Lung (tissue), 12 donors: ENCODE data around the gene GULP1. TPM values are rescaled to one million over a fixed set of nuclear protein-coding genes. Genes with fewer than 3 reads are reported as not detected.

Source experiments
- ATAC-seq: fragments of 200-7000 bp; cut with Tn5 transposase; one replicate; pipeline ENCODE4 v1.9.1; 2020; ENCODE audit warnings: moderate number of reproducible peaks; ENCODE audit not compliant: insufficient read depth, low FRiP score
- DNase-seq, 3 donors: peaks; one replicate each; pipeline ENCODE4 v3.0.0-alpha.2; 2013 to 2017
- H3K27ac ChIP-seq, 2 donors: one replicate each; pipeline ENCODE4 v1.5.1; 2013; ENCODE audit warnings: mild to moderate bottlenecking in 2 of 2, moderate library complexity in 2 of 2, control low read depth in 1 of 2, inconsistent platforms in 1 of 2, low read depth in 1 of 2, low read length in 1 of 2
- H3K27me3 ChIP-seq, 3 donors: one replicate each; pipeline ENCODE4 v1.5.1; 2013; ENCODE audit warnings: low read length in 2 of 3; ENCODE audit not compliant: control insufficient read depth in 3 of 3, insufficient read depth in 3 of 3
- H3K36me3 ChIP-seq, 4 donors: one replicate each; pipeline ENCODE4 v1.5.1; 2013; ENCODE audit warnings: low read length in 4 of 4, mild to moderate bottlenecking in 1 of 4, moderate library complexity in 1 of 4; ENCODE audit not compliant: control insufficient read depth in 4 of 4, insufficient read depth in 4 of 4
- H3K4me1 ChIP-seq, 5 donors: one replicate each; pipeline ENCODE4 v1.5.1; 2013; ENCODE audit warnings: low read length in 5 of 5, mild to moderate bottlenecking in 2 of 5, moderate library complexity in 1 of 5; ENCODE audit not compliant: control insufficient read depth in 5 of 5, insufficient read depth in 5 of 5
- H3K4me3 ChIP-seq: one replicate; pipeline ENCODE4 v1.5.1; 2013; ENCODE audit warnings: mild to moderate bottlenecking, control low read depth, moderate library complexity
- H3K9ac ChIP-seq, 2 donors: one replicate each; pipeline ENCODE4 v1.5.1; 2013; ENCODE audit warnings: low read length in 2 of 2, control low read depth in 1 of 2; ENCODE audit not compliant: insufficient read depth in 1 of 2
- H3K9me3 ChIP-seq, 4 donors: one replicate each; pipeline ENCODE4 v1.5.1; 2013; ENCODE audit warnings: low read length in 3 of 4, mild to moderate bottlenecking in 1 of 4, moderate library complexity in 1 of 4; ENCODE audit not compliant: control insufficient read depth in 4 of 4, insufficient read depth in 3 of 4
- CTCF ChIP-seq: IDR thresholded peaks from 2 replicates; pipeline ENCODE4 v1.5.1; 2012; ENCODE audit warnings: mild to moderate bottlenecking; ENCODE audit errors: control extremely low read depth, extremely low read depth
- WGBS, 2 donors: extraction: QIAGEN DNeasy Blood & Tissue Kit; methylation state at CpG; one replicate each; pipeline ENCODE4 v1.1.7; 2013; 5-methylcytosine and 5-hydroxymethylcytosine counted together
- polyA plus RNA-seq, 2 donors: library from polyadenylated mRNA; stranded (reverse); fragments of 200-250 nt; gene quantifications; one replicate each; pipeline ENCODE4 v1.2.1, GENCODE V29; 2013
- total RNA-seq, 2 donors: library from RNA; depleted of rRNA in 1 of 2; stranded (reverse); fragments of >200 nt in 1 of 2; gene quantifications; one replicate each; pipeline ENCODE4 v1.2.1, GENCODE V29; 2014 to 2021
- donor health status: control.
- donor health status: control.
- donor health status: Bipolar disorder and iron deficiency.
- donor health status: healthy.
- donor health status: DM: yes; HTN: yes; CAD: no.

The GULP1 gene
- total and polyA plus RNA-seq, 4 donors = 9.1 to 86.7 (median 20.1) TPM

- DNase-seq = no peak
- 86 to 87% methylated on average over 3 of the region's 3 CpGs for WGBS, 2 donors
- no peaks in the 10 kb centered on the region for H3K4me1 ChIP-seq
- H3K27me3 ChIP-seq = no peaks in the 10 kb centered on the region
- no peak overlapping the region for H3K27ac ChIP-seq
- H3K9ac ChIP-seq = no peak overlapping the region
- no peak overlapping the region for H3K4me3 ChIP-seq
- H3K9me3 ChIP-seq = no peaks in the 10 kb centered on the region
- ATAC-seq = no peak
- no peak for TF ChIP-seq CTCF
- peaks cover 0 to 19% (median 3%) of the 10 kb centered on the region in 4 donors for H3K36me3 ChIP-seq
These were observed 280.0 kb downstream of the GULP1 start for GRCh38 chr2:188571543-188572303.

- WGBS, 2 donors = 88 to 94% methylated on average over 1 of the region's 1 CpG
- Histone ChIP-seq H3K27ac (no peak overlapping the region), H3K36me3 (peaks cover 0 to 19% (median 3%) of the 10 kb centered on the region in 4 donors), H3K27me3 (no peaks in the 10 kb centered on the region), H3K9me3 (no peaks in the 10 kb centered on the region), H3K4me1 (no peaks in the 10 kb centered on the region), H3K4me3 (no peak overlapping the region), H3K9ac (no peak overlapping the region)
- ATAC-seq (no peak), DNase-seq (no peak)
- no peak for TF ChIP-seq CTCF
These were observed 280.9 kb downstream of the GULP1 start for GRCh38 chr2:188572592-188572991.

- ATAC-seq (no peak), DNase-seq (no peak)
- no peaks in the 10 kb centered on the region for H3K27me3 ChIP-seq
- no peak overlapping the region for H3K27ac ChIP-seq
- no peak for TF ChIP-seq CTCF
- no peaks in the 10 kb centered on the region for H3K4me1 ChIP-seq
- no peak overlapping the region for H3K4me3 ChIP-seq
- peaks cover 0 to 19% (median 3%) of the 10 kb centered on the region in 4 donors for H3K36me3 ChIP-seq
- H3K9me3 ChIP-seq = no peaks in the 10 kb centered on the region
- H3K9ac ChIP-seq = no peak overlapping the region
- WGBS, 2 donors = 87 to 89% methylated on average over 1 of the region's 1 CpG
These were observed 281.8 kb downstream of the GULP1 start for GRCh38 chr2:188573453-188573852.
